ENCODE data around the gene COL2A1. TPM values are rescaled to one million over a fixed set of nuclear protein-coding genes. Genes with fewer than 3 reads are reported as not detected.

Gene COL2A1
- total RNA-seq, 3 donors from 2014 or later = 1.6 to 3.2 TPM; not detected in 1

DNA sequence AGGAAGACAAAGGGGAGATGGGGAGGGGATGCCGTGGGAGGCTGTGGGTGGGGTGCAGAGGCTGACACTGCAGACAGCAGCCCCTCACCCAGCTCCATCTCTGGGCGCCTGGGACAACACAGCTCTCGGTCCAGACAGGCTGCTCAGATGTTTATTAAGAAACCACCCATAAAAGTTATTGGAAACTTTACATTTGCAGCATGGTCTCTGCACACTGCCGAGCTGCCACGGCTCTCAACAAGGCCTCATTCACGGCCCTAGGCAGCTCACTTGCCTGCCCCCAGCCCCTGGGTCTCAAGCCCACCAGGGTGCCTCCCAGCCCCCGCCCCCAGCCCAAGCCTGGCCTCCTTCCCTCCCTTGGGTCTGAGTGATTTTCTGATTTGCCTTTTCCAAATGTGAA is 21.0 kb upstream of the COL2A1 start:
- H3K36me3 ChIP-seq = no peaks in the 10 kb centered on the region
- no peaks in the 10 kb centered on the region for H3K27me3 ChIP-seq
- TF ChIP-seq POLR2A (IDR thresholded peaks at IDR 0.05) (no peak), POLR2AphosphoS5 (IDR thresholded peaks at IDR 0.05) (no peak)
- TF ChIP-seq, protein P1, sequence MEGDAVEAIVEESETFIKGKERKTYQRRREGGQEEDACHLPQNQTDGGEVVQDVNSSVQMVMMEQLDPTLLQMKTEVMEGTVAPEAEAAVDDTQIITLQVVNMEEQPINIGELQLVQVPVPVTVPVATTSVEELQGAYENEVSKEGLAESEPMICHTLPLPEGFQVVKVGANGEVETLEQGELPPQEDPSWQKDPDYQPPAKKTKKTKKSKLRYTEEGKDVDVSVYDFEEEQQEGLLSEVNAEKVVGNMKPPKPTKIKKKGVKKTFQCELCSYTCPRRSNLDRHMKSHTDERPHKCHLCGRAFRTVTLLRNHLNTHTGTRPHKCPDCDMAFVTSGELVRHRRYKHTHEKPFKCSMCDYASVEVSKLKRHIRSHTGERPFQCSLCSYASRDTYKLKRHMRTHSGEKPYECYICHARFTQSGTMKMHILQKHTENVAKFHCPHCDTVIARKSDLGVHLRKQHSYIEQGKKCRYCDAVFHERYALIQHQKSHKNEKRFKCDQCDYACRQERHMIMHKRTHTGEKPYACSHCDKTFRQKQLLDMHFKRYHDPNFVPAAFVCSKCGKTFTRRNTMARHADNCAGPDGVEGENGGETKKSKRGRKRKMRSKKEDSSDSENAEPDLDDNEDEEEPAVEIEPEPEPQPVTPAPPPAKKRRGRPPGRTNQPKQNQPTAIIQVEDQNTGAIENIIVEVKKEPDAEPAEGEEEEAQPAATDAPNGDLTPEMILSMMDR (IDR thresholded peaks at IDR 0.05) = no peak
- H3K4me3 ChIP-seq = no peak overlapping the region
- DNase-seq (ENCODE audit: low spot score in 2 of 2) = no peak
- no peaks in the 10 kb centered on the region for H3K9me3 ChIP-seq
- H3K27ac ChIP-seq = no peak overlapping the region
- H3K4me1 ChIP-seq = no peaks in the 10 kb centered on the region
- intact Hi-C loops (cut with DNase I; ENCODE audit: low total_unique reads) = no loop called here

GRCh38 chr12:48024735-48025134 is 20.5 kb upstream of the COL2A1 start:
- intact Hi-C loops (cut with DNase I; ENCODE audit: low total_unique reads) = no loop called here
- no peaks in the 10 kb centered on the region for H3K27me3 ChIP-seq
- TF ChIP-seq POLR2AphosphoS5 (IDR thresholded peaks at IDR 0.05) = no peak
- TF ChIP-seq, protein P1 (IDR thresholded peaks at IDR 0.05) = no peak
- no peak for TF ChIP-seq POLR2A (IDR thresholded peaks at IDR 0.05)

GRCh38 chr12:48023386-48023785 is 19.1 kb upstream of the COL2A1 start:
- TF ChIP-seq, protein P1 (IDR thresholded peaks at IDR 0.05) = no peak
- TF ChIP-seq POLR2A (IDR thresholded peaks at IDR 0.05) (no peak), POLR2AphosphoS5 (IDR thresholded peaks at IDR 0.05) (no peak)
- DNase-seq (ENCODE audit: low spot score in 2 of 2) = no peak
- H3K36me3 ChIP-seq = no peaks in the 10 kb centered on the region
- H3K27ac ChIP-seq = no peak overlapping the region
- intact Hi-C loops (cut with DNase I; ENCODE audit: low total_unique reads) = no loop called here
- no peak overlapping the region for H3K4me3 ChIP-seq
- H3K9me3 ChIP-seq = no peaks in the 10 kb centered on the region
- no peaks in the 10 kb centered on the region for H3K27me3 ChIP-seq
- no peaks in the 10 kb centered on the region for H3K4me1 ChIP-seq

More at GRCh38 chr12:48024735-48025134, 20.5 kb upstream of the COL2A1 start:
- H3K4me3 ChIP-seq = no peak overlapping the region
- DNase-seq (ENCODE audit: low spot score in 2 of 2) = no peak
- H3K4me1 ChIP-seq = no peaks in the 10 kb centered on the region
- H3K9me3 ChIP-seq = no peaks in the 10 kb centered on the region
- H3K36me3 ChIP-seq = no peaks in the 10 kb centered on the region
- no peak overlapping the region for H3K27ac ChIP-seq

- Histone ChIP-seq H3K9me3 (no peaks in the 10 kb centered on the region), H3K4me1 (no peaks in the 10 kb centered on the region), H3K27ac (no peak overlapping the region), H3K4me3 (no peak overlapping the region), H3K27me3 (no peaks in the 10 kb centered on the region), H3K36me3 (no peaks in the 10 kb centered on the region)
- intact Hi-C loops (cut with DNase I; ENCODE audit: low total_unique reads) = no loop called here
- DNase-seq (ENCODE audit: low spot score in 2 of 2) = no peak
- TF ChIP-seq POLR2AphosphoS5 (IDR thresholded peaks at IDR 0.05) (no peak), POLR2A (IDR thresholded peaks at IDR 0.05) (no peak)
- TF ChIP-seq, protein P1 (IDR thresholded peaks at IDR 0.05) = no peak
These were observed 18.6 kb upstream of the COL2A1 start for GRCh38 chr12:48022676-48023385.

GRCh38 chr12:48022180-48022521 is 17.9 kb upstream of the COL2A1 start:
- Histone ChIP-seq H3K9me3 (no peaks in the 10 kb centered on the region), H3K27ac (no peak overlapping the region), H3K4me3 (no peak overlapping the region), H3K36me3 (no peaks in the 10 kb centered on the region), H3K4me1 (no peaks in the 10 kb centered on the region), H3K27me3 (no peaks in the 10 kb centered on the region)
- no peak for DNase-seq (ENCODE audit: low spot score in 2 of 2)
- intact Hi-C loops (cut with DNase I; ENCODE audit: low total_unique reads) = no loop called here
- TF ChIP-seq, protein P1 (IDR thresholded peaks at IDR 0.05) = no peak
- no peak for TF ChIP-seq POLR2A (IDR thresholded peaks at IDR 0.05)
- no peak for TF ChIP-seq POLR2AphosphoS5 (IDR thresholded peaks at IDR 0.05)
